Left ventricle myocardium inferior (tissue), 1 donor: ENCODE results near the gene TSPAN18. TPM values are rescaled to one million over a fixed set of nuclear protein-coding genes. Genes with fewer than 3 reads are reported as not detected.
A peak's percentile ranks its signal among the peaks of the same experiment; 100 is the strongest.

Experiments
- DNase-seq: peaks from one replicate; pipeline ENCODE4 v3.0.0-alpha.2; 2020
- H3K27ac ChIP-seq: fragments of 200-600 bp; replicated peaks from 2 replicates; pipeline ENCODE4 v1.8.0; 2021
- H3K27me3 ChIP-seq: fragments of 200-600 bp; 2 replicates; pipeline ENCODE4 v1.8.0; 2021; ENCODE audit warnings: low read depth
- H3K36me3 ChIP-seq: fragments of 200-600 bp; 2 replicates; pipeline ENCODE4 v1.8.0; 2021
- H3K4me1 ChIP-seq: fragments of 200-600 bp; 2 replicates; pipeline ENCODE4 v1.8.0; 2021
- H3K4me3 ChIP-seq: fragments of 200-600 bp; 2 replicates; pipeline ENCODE4 v1.8.0; 2021; ENCODE audit warnings: mild to moderate bottlenecking, moderate library complexity
- H3K9me3 ChIP-seq: fragments of 200-600 bp; replicated peaks from 2 replicates; pipeline ENCODE4 v1.8.0; 2021
- intact Hi-C: fragments of 100-400 bp; cut with micrococcal nuclease; formaldehyde crosslinking; loops from one replicate; pipeline ENCODE4 v1.11.0; 2022
- total RNA-seq: library from RNA; stranded (reverse); fragmentation: NEBNext Ultra II Directional; extraction: Animal tissue kit (Norgen Biotek cat#: 25700); gene quantifications from one replicate; pipeline ENCODE4 v1.2.1, GENCODE V29; 2021
- TF ChIP-seq, protein P1 (sequence below): fragments of 200-600 bp; IDR thresholded peaks from 2 replicates; pipeline ENCODE4 v1.8.0; 2021; ENCODE audit warnings: antibody characterized with exemption, mild to moderate bottlenecking, borderline replicate concordance
- donor health status: DM: no; HTN: yes; CAD: no; lungs with severe emphysema.

TSPAN18 gene
- total RNA-seq, 1 donor from 2014 or later, result 129 TPM

DNA sequence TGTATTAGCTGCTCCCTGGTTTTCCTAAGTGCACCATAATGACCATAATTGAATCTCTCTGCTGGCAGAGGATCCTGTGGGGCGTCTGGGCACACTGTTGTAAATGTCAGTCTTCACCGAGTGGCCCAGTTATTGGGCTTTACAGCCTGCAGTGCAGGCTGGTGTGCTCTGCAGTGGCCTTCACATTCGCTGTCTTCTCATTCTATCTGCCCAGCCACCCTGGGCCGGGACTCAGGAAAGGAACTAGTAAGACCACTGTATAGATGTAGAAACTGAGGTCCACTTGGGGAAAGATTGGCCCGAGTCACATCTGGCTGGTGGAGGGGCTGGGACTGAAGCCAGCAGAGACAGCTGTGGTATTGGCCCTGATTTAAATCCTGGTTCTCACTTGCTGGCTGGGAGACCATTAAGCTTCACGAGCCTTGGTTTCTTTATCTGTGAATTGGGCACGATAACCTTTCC, 49.3 kb downstream of the TSPAN18 start:
- Histone ChIP-seq H3K4me3 (no peak overlapping the region), H3K4me1 (peaks cover 98% of the 10 kb centered on the region), H3K27ac (peak overlapping the region; percentile 89), H3K27me3 (no peaks in the 10 kb centered on the region), H3K9me3 (no peaks in the 10 kb centered on the region), H3K36me3 (no peaks in the 10 kb centered on the region)
- peak; percentile 33 for DNase-seq
- intact Hi-C loops, result loop anchor here (10.0 kb wide), 1 partner anchor 51 kb away; the partner anchor contains the start of gene TSPAN18
- TF ChIP-seq, protein P1, sequence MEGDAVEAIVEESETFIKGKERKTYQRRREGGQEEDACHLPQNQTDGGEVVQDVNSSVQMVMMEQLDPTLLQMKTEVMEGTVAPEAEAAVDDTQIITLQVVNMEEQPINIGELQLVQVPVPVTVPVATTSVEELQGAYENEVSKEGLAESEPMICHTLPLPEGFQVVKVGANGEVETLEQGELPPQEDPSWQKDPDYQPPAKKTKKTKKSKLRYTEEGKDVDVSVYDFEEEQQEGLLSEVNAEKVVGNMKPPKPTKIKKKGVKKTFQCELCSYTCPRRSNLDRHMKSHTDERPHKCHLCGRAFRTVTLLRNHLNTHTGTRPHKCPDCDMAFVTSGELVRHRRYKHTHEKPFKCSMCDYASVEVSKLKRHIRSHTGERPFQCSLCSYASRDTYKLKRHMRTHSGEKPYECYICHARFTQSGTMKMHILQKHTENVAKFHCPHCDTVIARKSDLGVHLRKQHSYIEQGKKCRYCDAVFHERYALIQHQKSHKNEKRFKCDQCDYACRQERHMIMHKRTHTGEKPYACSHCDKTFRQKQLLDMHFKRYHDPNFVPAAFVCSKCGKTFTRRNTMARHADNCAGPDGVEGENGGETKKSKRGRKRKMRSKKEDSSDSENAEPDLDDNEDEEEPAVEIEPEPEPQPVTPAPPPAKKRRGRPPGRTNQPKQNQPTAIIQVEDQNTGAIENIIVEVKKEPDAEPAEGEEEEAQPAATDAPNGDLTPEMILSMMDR, result no peak

DNA sequence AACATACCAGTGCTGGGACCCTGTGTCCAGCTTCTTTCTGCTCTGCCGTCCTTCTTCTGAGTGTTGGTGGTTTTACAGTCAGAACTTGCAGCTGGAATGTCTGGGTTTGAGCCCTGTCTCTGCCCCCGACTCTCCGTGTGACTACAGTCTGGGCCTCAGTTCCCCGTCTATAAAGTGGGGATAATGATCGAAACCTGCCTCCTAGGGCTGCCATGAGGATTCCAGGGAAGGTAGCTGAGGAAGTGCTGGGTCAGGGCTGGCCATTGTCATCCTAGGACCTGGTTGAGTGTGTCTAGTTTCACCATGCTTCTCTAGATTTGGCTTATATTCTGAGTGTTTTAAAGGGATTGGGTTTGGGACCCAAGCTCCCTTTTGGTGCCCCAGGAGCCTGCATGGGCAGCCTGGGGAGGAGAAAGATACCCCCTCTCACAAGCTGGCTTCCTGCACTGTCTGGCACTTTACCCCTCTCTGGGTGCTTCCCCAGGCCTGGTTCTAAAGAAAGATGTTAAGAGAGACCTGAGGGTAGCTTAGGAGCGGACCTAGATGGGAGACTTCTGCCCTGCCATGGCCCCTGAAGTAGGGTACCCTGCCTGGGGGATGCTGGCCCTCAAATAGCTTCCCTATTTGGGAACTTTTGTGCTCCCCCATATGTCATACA, 49.9 kb downstream of the TSPAN18 start:
- Histone ChIP-seq H3K27ac (peak overlapping the region; percentile 89), H3K4me3 (no peak overlapping the region), H3K27me3 (no peaks in the 10 kb centered on the region), H3K36me3 (no peaks in the 10 kb centered on the region), H3K4me1 (peaks cover 99% of the 10 kb centered on the region), H3K9me3 (no peaks in the 10 kb centered on the region)
- intact Hi-C loops, result loop anchor here (10.0 kb wide), 1 partner anchor 52 kb away; the partner anchor contains the start of gene TSPAN18
- TF ChIP-seq, protein P1, result no peak
- no peak for DNase-seq

DNA sequence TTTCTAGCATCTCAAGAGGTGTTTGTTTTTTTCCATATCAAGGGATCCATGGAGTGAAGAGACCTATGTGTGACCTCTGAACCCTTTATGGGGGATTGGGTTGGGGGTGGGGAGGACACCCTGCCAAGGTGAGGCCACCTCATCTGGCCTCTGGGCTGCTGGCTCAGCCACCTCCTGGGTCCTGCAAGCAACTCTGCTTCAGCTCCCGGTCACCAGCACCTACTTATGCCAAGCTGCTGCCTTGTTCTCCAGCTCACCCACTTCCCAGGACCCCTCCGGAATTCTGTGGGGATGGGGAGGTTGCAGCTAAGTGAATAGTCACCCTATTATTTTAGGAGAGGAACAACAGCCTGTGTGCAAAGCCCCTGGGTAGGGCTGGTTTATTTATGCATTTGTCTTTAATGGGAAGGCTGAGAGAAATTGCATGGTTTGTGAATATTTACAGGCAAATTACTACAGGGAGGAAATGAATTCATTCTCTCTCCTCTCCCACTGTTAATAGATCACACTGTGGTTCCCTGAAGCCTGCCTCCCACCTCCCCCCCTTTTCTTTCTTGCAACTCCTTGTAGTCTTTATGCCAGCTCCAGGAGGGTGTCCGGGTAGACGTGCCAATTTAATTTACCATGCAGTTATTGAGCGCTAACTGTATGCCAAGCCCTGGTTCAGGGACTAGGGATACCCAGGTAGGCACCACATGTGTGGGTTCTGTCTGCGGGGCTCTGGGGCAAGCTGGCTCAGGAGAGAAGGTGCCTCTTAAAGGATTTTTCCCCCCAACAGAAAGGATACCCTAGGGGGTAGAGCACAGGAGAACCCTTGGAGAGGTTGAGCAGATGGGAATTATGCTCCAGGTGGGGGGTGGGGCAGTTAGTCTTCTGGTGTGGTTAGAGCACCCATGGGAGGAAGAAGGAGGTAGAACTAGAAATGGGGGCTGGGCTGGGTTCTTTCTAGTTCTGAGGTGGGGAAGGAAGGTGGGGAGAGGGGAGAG, 50.7 kb downstream of the TSPAN18 start:
- TF ChIP-seq, protein P1, result no peak
- Histone ChIP-seq H3K27me3 (no peaks in the 10 kb centered on the region), H3K4me3 (no peak overlapping the region), H3K27ac (peak overlapping the region; percentile 89), H3K9me3 (no peaks in the 10 kb centered on the region), H3K36me3 (no peaks in the 10 kb centered on the region), H3K4me1 (peaks cover 98% of the 10 kb centered on the region)
- intact Hi-C loops, result loop anchor here (10.0 kb wide), 1 partner anchor 53 kb away; the partner anchor contains the start of gene TSPAN18
- DNase-seq, result no peak

DNA sequence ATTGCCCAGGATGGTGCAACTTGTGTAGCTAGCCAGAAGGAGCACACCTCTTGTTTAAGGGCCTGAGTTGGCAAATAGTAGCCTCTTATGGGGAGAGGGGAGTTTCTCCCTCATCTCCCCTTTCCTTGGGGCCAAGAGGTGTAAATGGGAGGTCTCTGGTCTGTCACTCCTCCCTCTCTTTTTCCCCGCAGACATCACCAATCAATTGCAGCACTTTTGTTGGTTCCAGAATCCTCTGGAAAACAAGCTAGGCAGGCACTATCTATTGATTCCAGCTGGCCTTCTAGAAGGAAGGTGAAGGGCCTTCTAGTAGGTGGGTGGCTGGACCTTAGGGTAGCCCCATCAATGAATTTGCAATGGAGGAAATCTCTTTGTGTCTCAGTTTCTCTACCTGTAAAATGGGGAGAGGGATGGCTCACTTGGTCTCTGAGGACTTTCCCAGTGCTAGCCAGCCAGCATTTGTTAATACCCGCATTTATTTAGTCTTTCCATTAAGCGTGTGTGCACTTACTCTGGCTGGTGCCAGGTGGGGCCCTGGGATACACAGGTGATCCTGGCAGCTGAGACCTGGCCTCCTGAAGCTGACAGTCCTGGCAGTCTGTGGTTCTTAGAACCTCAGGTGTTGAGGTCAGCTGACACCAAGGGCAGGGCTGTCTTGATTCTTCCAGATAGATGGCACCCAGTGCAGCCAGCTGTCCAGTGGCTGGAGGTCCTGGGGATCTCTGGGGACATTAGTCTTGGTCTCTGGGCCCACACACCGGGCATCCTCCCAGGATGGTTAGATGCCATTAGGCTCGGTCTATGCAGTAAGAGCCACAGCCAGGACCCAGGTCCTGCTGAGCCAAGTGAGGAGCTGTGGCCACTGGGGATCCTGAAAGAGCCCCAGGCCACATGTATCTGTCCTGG, 51.7 kb downstream of the TSPAN18 start:
- H3K36me3 ChIP-seq, result no peaks in the 10 kb centered on the region
- TF ChIP-seq, protein P1, result no peak
- no peaks in the 10 kb centered on the region for H3K9me3 ChIP-seq
- H3K4me1 ChIP-seq, result peaks cover 98% of the 10 kb centered on the region
- peak overlapping the region; percentile 89 for H3K27ac ChIP-seq
- no peak for DNase-seq
- intact Hi-C loops, result loop anchor here (10.0 kb wide), 1 partner anchor 54 kb away; the partner anchor contains the start of gene TSPAN18
- H3K27me3 ChIP-seq, result no peaks in the 10 kb centered on the region
- no peak overlapping the region for H3K4me3 ChIP-seq
